ENCODE measurements around the gene UBIAD1.

- no peak for TF ChIP-seq POLR2A (IDR thresholded peaks at IDR 0.05; ENCODE audit: low read depth, low read length)
- no peak for TF ChIP-seq POU2F2 (IDR thresholded peaks at IDR 0.05; ENCODE audit: low read depth, low read length)
- TF ChIP-seq POLR2AphosphoS5 (IDR thresholded peaks at IDR 0.05; ENCODE audit: low read depth, low read length) = no peak
- TF ChIP-seq TAF1 (IDR thresholded peaks at IDR 0.05; ENCODE audit: low read depth, low read length) = no peak
- TF ChIP-seq PAX5 (IDR thresholded peaks at IDR 0.05; ENCODE audit: insufficient read depth, low read length, severe bottlenecking) = no peak
- TF ChIP-seq SPI1 (IDR thresholded peaks at IDR 0.05; ENCODE audit: low read depth, low read length) = no peak
Measured at GRCh38 chr1:11252538-11252937, 20.5 kb upstream of the UBIAD1 start.

Measured in GM12891 (cell line).